HFF-Myc (cell line): ENCODE data around the gene ZNF428.

Experiments
- DNase-seq: peaks from one replicate; pipeline ENCODE4 v3.0.0-alpha.2; 2011; ENCODE audit warnings: low read depth; ENCODE audit errors: extremely low read depth
- H3K4me3 ChIP-seq: replicated peaks from 2 replicates; pipeline ENCODE4 v1.5.1; 2011; ENCODE audit warnings: low read depth, mild to moderate bottlenecking, control low read depth, low read length
- TF ChIP-seq, protein P1 (sequence below): IDR thresholded peaks from 2 replicates; pipeline ENCODE4 v1.5.1; 2012; ENCODE audit warnings: mild to moderate bottlenecking, low read depth, low read length, control low read depth; ENCODE audit errors: missing control alignments

The ZNF428 gene

DNA sequence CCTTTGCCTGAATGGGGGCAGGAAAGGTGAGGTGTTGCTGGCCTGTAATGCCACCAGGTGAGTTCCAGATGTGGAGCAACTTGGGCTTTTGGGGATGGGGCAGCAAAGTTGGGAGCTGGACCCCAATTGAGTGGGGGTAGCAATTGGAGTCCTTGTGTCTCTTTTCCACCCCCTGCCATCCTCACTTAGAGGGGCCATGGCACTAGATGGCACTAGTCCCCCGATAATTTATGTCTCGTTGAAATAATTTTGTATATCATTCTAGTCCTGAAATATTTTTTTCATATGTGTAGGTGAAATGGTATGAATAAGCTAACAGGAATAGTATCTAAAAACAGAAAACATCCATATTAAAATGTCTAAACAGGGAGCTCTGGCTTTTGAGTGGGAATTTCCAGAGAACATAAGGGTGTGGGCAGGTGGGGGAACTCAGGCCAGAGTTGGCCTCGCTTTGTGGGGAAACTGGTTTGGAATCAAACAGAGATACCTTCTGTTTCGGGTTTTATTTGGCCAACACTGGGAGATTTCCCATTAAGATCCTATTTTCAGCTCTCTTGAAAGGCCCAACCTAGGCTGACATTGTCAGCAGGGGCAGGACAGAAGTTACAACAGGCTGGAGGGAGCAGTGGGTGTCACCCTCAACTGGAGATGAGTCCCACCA is 19.7 kb downstream of the ZNF428 start:
- TF ChIP-seq, protein P1, sequence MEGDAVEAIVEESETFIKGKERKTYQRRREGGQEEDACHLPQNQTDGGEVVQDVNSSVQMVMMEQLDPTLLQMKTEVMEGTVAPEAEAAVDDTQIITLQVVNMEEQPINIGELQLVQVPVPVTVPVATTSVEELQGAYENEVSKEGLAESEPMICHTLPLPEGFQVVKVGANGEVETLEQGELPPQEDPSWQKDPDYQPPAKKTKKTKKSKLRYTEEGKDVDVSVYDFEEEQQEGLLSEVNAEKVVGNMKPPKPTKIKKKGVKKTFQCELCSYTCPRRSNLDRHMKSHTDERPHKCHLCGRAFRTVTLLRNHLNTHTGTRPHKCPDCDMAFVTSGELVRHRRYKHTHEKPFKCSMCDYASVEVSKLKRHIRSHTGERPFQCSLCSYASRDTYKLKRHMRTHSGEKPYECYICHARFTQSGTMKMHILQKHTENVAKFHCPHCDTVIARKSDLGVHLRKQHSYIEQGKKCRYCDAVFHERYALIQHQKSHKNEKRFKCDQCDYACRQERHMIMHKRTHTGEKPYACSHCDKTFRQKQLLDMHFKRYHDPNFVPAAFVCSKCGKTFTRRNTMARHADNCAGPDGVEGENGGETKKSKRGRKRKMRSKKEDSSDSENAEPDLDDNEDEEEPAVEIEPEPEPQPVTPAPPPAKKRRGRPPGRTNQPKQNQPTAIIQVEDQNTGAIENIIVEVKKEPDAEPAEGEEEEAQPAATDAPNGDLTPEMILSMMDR = no peak
- DNase-seq = no peak
- H3K4me3 ChIP-seq = no peak overlapping the region

- no peak overlapping the region; the same call in 1 of the 2 replicates for H3K4me3 ChIP-seq
- DNase-seq = no peak
- TF ChIP-seq, protein P1 = no peak
These were observed 20.8 kb downstream of the ZNF428 start for GRCh38 chr19:43598445-43599240.

DNA sequence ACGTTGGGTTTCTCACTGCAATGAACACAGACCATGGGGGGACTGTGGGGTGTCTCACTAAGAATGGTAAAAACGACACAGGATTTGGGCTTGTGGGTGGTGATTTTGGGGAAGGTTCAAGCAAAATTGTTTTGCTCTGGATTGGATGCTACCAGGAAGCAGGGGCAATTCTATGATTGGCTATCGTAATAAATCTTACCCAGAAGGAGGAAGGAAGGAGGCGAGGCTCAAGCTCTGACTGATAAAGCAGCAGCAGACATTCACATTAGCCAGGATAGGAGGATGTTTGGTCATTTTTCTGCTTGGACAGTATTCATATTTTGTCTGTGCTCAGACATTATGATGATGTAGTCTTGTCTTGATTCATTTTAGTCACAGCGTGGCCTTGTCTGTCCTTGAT is 21.6 kb downstream of the ZNF428 start:
- peak overlapping the region; percentile 72 for H3K4me3 ChIP-seq
- no peak for DNase-seq
- TF ChIP-seq, protein P1 = no peak

GRCh38 chr19:43596842-43597461 is 22.5 kb downstream of the ZNF428 start:
- TF ChIP-seq, protein P1 = no peak
- peak overlapping the region; percentile 72 for H3K4me3 ChIP-seq
- DNase-seq = no peak

- TF ChIP-seq, protein P1 = no peak
- DNase-seq = peak; percentile 98
- peak within 1 kb of the TSS; percentile 72 for H3K4me3 ChIP-seq
These were observed 23.2 kb downstream of the ZNF428 start, which contains the start of the genes IRGQ and ZNF576 for GRCh38 chr19:43595999-43596841. Gene IRGQ (minus strand): TSS chr19:43596134. CDS start chr19:43595338, 796 bp downstream. Gene ZNF576 (plus strand): TSS chr19:43596595. CDS start chr19:43597109, 514 bp downstream.

- H3K4me3 ChIP-seq = peak overlapping the region; percentile 72
- DNase-seq = no peak
- TF ChIP-seq, protein P1 = no peak
These were observed 23.8 kb downstream of the ZNF428 start for GRCh38 chr19:43595605-43595998.
